ENCODE measurements around the gene MCOLN3.
A peak's percentile ranks its signal among the peaks of the same experiment; 100 is the strongest.

Gene MCOLN3

GRCh38 chr1:84985365-84985764 is 62.9 kb downstream of the MCOLN3 start:
- no peaks in the 10 kb centered on the region for H3K4me1 ChIP-seq (ENCODE audit: control insufficient read depth, insufficient read depth, low read length)
- H3K36me3 ChIP-seq (ENCODE audit: insufficient read depth, low read length): no peaks in the 10 kb centered on the region

GRCh38 chr1:84982395-84982794 is 65.9 kb downstream of the MCOLN3 start:
- no peaks in the 10 kb centered on the region for H3K36me3 ChIP-seq (ENCODE audit: insufficient read depth, low read length)
- no peaks in the 10 kb centered on the region for H3K4me1 ChIP-seq (ENCODE audit: control insufficient read depth, insufficient read depth, low read length)
- H3K9me3 ChIP-seq (replicated peaks; ENCODE audit: low read length): no peaks in the 10 kb centered on the region
- no peak overlapping the region for H3K4me2 ChIP-seq (ENCODE audit: low read length)
- peaks cover 9% of the 10 kb centered on the region for H3K27me3 ChIP-seq (ENCODE audit: control insufficient read depth, insufficient read depth, low read length)
- no peak overlapping the region for H3K9ac ChIP-seq (ENCODE audit: low read depth, low read length)
- no peak overlapping the region for H3K4me3 ChIP-seq (ENCODE audit: low read length)

More at GRCh38 chr1:84985365-84985764, 62.9 kb downstream of the MCOLN3 start:
- Histone ChIP-seq H3K9me3 (replicated peaks; ENCODE audit: low read length) (no peaks in the 10 kb centered on the region), H3K27me3 (ENCODE audit: control insufficient read depth, insufficient read depth, low read length) (peaks cover 5% of the 10 kb centered on the region), H3K4me3 (ENCODE audit: low read length) (no peak overlapping the region), H3K9ac (ENCODE audit: low read depth, low read length) (no peak overlapping the region), H3K4me2 (ENCODE audit: low read length) (no peak overlapping the region)

DNA sequence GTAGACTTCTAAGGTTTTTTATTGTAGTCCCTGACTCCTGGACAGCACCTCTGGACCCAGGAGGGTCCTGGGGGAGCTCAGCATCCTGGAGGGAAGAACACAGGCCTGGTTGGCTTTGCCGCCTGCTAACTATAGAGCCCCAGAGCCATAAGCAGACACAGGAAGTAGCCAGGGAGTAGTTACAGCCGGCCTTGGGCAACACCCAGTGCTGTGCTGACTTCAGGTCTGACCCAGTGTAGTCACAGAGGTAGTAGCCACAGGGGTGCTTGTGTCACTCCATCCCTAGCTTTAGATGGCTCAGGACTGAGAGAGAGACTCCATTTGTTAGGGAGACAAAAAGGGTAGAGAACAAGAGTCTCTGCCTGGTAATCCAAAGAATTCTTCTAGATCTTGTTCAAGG is 73.3 kb downstream of the MCOLN3 start:
- no peak overlapping the region for H3K4me3 ChIP-seq (ENCODE audit: low read length)
- peaks cover 18% of the 10 kb centered on the region for H3K27me3 ChIP-seq (ENCODE audit: control insufficient read depth, insufficient read depth, low read length)
- H3K4me1 ChIP-seq (ENCODE audit: control insufficient read depth, insufficient read depth, low read length): peaks cover 15% of the 10 kb centered on the region
- no peak overlapping the region for H3K4me2 ChIP-seq (ENCODE audit: low read length)
- no peaks in the 10 kb centered on the region for H3K36me3 ChIP-seq (ENCODE audit: insufficient read depth, low read length)
- H3K9me3 ChIP-seq (replicated peaks; ENCODE audit: low read length): no peaks in the 10 kb centered on the region
- no peak overlapping the region for H3K9ac ChIP-seq (ENCODE audit: low read depth, low read length)

DNA sequence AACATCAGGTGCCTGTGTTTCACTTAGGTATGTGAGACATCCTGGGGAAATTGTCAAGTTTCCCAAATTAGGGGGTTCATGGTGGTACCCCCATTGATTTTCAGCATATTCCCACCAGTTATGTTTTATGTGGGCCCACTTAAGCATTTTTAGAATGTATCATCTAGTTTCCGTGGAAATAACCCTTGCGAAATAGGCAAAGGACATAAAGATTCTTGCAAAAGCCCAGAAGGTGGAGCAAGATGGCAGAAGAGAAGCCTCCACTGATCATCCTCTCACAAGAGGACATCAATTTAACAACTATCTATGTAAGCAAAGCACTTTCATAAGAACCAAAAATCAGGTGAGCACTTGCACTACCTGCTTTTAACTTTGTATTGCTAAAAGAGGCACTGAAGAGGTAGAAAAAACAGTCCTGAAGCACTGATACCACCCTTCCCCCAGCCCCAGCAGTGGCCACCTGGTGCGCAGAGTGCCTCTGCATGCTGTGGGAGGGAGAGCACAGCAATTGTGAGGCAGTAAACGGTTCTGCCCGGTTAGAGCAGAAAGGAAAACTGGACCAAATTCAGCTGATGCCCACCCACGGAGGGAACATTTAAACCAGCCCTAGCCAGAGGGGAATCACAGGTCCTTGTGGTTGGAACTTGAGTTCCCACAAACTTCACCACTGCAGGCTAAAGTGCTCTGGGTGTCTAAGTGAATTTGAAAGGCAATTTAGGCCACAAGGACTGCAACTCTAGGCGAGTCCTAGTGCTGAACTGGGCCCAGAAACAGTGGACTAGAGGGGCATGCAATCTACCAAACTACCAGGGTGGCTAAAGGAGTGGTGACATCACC is 74.6 kb downstream of the MCOLN3 start:
- H3K4me1 ChIP-seq (ENCODE audit: control insufficient read depth, insufficient read depth, low read length): peaks cover 15% of the 10 kb centered on the region
- no peaks in the 10 kb centered on the region for H3K9me3 ChIP-seq (replicated peaks; ENCODE audit: low read length)
- H3K27me3 ChIP-seq (ENCODE audit: control insufficient read depth, insufficient read depth, low read length): peaks cover 18% of the 10 kb centered on the region
- no peaks in the 10 kb centered on the region for H3K36me3 ChIP-seq (ENCODE audit: insufficient read depth, low read length)
- H3K4me2 ChIP-seq (ENCODE audit: low read length): no peak overlapping the region
- H3K9ac ChIP-seq (ENCODE audit: low read depth, low read length): no peak overlapping the region
- H3K4me3 ChIP-seq (ENCODE audit: low read length): no peak overlapping the region

GRCh38 chr1:84972377-84972987 is 75.8 kb downstream of the MCOLN3 start:
- peaks cover 21% of the 10 kb centered on the region for H3K27me3 ChIP-seq (ENCODE audit: control insufficient read depth, insufficient read depth, low read length)
- no peaks in the 10 kb centered on the region for H3K36me3 ChIP-seq (ENCODE audit: insufficient read depth, low read length)
- H3K9ac ChIP-seq (ENCODE audit: low read depth, low read length): no peak overlapping the region
- no peaks in the 10 kb centered on the region for H3K9me3 ChIP-seq (replicated peaks; ENCODE audit: low read length)
- peaks cover 15% of the 10 kb centered on the region for H3K4me1 ChIP-seq (ENCODE audit: control insufficient read depth, insufficient read depth, low read length)
- peak overlapping the region; percentile 0 for H3K4me2 ChIP-seq (ENCODE audit: low read length)
- H3K4me3 ChIP-seq (ENCODE audit: low read length): no peak overlapping the region

- H3K36me3 ChIP-seq (ENCODE audit: insufficient read depth, low read length): no peaks in the 10 kb centered on the region
- H3K27me3 ChIP-seq (ENCODE audit: control insufficient read depth, insufficient read depth, low read length): peaks cover 23% of the 10 kb centered on the region
- H3K9me3 ChIP-seq (replicated peaks; ENCODE audit: low read length): no peaks in the 10 kb centered on the region
- H3K4me3 ChIP-seq (ENCODE audit: low read length): no peak overlapping the region
- no peak overlapping the region for H3K4me2 ChIP-seq (ENCODE audit: low read length)
- H3K4me1 ChIP-seq (ENCODE audit: control insufficient read depth, insufficient read depth, low read length): peaks cover 15% of the 10 kb centered on the region
- H3K9ac ChIP-seq (ENCODE audit: low read depth, low read length): no peak overlapping the region
These were observed 76.3 kb downstream of the MCOLN3 start for GRCh38 chr1:84971957-84972356.

DNA sequence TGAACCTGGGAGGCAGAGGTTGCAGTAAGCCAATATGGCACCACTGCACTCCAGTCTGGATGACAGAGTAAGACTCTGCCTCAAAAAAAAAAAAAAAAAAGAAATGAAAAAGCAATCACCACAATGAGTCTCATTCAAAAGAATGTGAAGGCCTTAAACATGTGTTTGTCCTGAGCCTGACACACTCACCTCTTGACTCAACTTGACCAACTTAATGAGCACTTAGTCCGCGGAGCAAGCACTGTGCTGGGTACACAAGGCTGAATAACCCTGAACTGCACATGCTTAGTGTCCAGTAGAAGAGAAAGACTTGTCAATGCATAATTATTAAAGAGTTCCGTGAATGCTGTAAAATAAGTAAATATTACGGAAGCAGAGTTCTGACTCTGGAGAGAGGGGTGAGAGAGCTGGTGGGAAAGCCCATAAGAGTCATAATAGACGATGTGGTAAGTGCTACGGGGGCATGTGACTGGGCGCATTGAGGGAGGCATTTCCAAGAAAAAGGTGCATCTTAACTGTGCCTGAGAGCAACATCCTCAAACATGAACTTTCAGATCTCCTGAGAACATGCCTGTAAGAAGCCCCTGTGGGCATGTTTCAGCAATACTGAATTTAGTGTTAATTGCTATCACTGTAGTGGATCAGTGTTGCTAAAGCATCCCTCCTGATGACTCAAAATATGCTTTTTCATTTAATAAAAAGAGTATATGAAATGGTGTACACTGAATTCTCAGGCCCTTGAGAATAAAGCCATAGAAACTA is 78.6 kb downstream of the MCOLN3 start:
- H3K27me3 ChIP-seq (ENCODE audit: control insufficient read depth, insufficient read depth, low read length): peaks cover 16% of the 10 kb centered on the region
- peaks cover 15% of the 10 kb centered on the region for H3K4me1 ChIP-seq (ENCODE audit: control insufficient read depth, insufficient read depth, low read length)
- no peak overlapping the region for H3K4me2 ChIP-seq (ENCODE audit: low read length)
- no peak overlapping the region for H3K4me3 ChIP-seq (ENCODE audit: low read length)
- no peaks in the 10 kb centered on the region for H3K36me3 ChIP-seq (ENCODE audit: insufficient read depth, low read length)
- H3K9ac ChIP-seq (ENCODE audit: low read depth, low read length): no peak overlapping the region
- H3K9me3 ChIP-seq (replicated peaks; ENCODE audit: low read length): no peaks in the 10 kb centered on the region

DNA sequence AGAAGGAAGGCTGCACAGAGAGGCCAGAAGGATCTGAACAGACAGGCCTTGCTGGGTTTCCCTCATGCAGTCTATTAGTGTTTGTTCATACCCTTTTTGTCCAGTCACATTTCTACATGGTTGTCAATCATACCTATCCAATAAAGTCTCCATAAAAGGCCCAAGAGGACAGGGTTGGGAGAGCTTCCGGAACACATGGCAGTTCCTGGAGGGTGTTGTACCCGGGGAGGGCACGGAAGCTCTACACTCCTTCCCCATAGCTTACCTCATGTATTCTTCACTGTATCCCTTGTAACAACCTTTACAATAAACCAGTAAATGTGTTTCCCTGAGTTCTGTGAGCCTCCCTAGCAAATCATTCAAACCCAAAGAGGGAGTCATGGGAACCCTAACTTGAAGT is 79.4 kb downstream of the MCOLN3 start:
- Histone ChIP-seq H3K4me2 (ENCODE audit: low read length) (no peak overlapping the region), H3K27me3 (ENCODE audit: control insufficient read depth, insufficient read depth, low read length) (peaks cover 8% of the 10 kb centered on the region), H3K4me1 (ENCODE audit: control insufficient read depth, insufficient read depth, low read length) (peaks cover 15% of the 10 kb centered on the region), H3K36me3 (ENCODE audit: insufficient read depth, low read length) (no peaks in the 10 kb centered on the region), H3K9ac (ENCODE audit: low read depth, low read length) (no peak overlapping the region), H3K4me3 (ENCODE audit: low read length) (no peak overlapping the region), H3K9me3 (replicated peaks; ENCODE audit: low read length) (no peaks in the 10 kb centered on the region)

DNA sequence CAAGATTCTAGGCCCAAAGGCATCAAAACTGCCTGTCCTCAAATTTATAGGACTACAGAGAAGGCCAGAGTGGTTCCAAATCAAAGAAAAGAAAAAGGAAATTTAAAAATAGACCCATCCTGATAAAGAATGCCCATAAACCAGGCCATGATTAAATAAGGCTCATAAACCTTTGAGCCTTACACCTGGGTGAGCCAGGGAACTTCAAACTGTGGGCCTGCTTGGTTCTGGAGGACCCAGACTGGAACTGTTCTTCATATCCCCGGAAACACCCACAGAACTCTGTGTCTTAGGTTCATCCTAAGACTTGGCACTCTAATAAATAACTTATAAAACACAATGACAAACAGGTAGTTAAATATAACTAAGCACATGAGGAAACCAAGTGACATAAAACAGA is 80.2 kb downstream of the MCOLN3 start:
- Histone ChIP-seq H3K9ac (ENCODE audit: low read depth, low read length) (no peak overlapping the region), H3K4me1 (ENCODE audit: control insufficient read depth, insufficient read depth, low read length) (peaks cover 8% of the 10 kb centered on the region), H3K4me3 (ENCODE audit: low read length) (no peak overlapping the region), H3K36me3 (ENCODE audit: insufficient read depth, low read length) (no peaks in the 10 kb centered on the region), H3K9me3 (replicated peaks; ENCODE audit: low read length) (no peaks in the 10 kb centered on the region), H3K27me3 (ENCODE audit: control insufficient read depth, insufficient read depth, low read length) (peaks cover 6% of the 10 kb centered on the region), H3K4me2 (ENCODE audit: low read length) (no peak overlapping the region)

Measured in skeletal muscle satellite cell (primary cell).